Colonic mucosa (tissue), 4 donors: Measurements from ENCODE around the gene TMEM87A. TPM values are rescaled to one million over a fixed set of nuclear protein-coding genes. Genes with fewer than 3 reads are reported as not detected.
A peak's percentile ranks its signal among the peaks of the same experiment; 100 is the strongest.
"Not testable (repeated sequence)": the region's sequence is repeated elsewhere in the genome, so short reads cannot be mapped to it uniquely, and the experiment has no call there.

Experiments
- DNase-seq: peaks from one replicate; pipeline ENCODE4 v3.0.0-alpha.2; 2020
- H3K27ac ChIP-seq: fragments of 200-600 bp; one replicate; pipeline ENCODE4 v1.8.0; 2021
- H3K27me3 ChIP-seq: fragments of 200-600 bp; one replicate; pipeline ENCODE4 v1.8.0; 2021
- H3K36me3 ChIP-seq: fragments of 200-600 bp; one replicate; pipeline ENCODE4 v1.8.0; 2021
- H3K4me1 ChIP-seq: fragments of 200-600 bp; one replicate; pipeline ENCODE4 v1.8.0; 2021; ENCODE audit warnings: mild to moderate bottlenecking
- H3K4me3 ChIP-seq: fragments of 200-600 bp; one replicate; pipeline ENCODE4 v1.8.0; 2021
- H3K9ac ChIP-seq, 2 donors: one replicate each; pipeline ENCODE4 v1.7.0; 2013; ENCODE audit warnings: control low read depth in 2 of 2, low read depth in 2 of 2, low read length in 2 of 2
- H3K9me3 ChIP-seq: fragments of 200-600 bp; one replicate; pipeline ENCODE4 v1.8.0; 2021
- intact Hi-C: fragments of 100-400 bp; cut with DNase I; formaldehyde crosslinking; loops from one replicate; pipeline ENCODE4 v1.14.1; 2022
- total RNA-seq, 2 donors: library from RNA; stranded (reverse); fragmentation: NEBNext Ultra II Directional in 1 of 2; extraction: Animal tissue kit (Norgen Biotek cat#: 25700) in 1 of 2; gene quantifications; one replicate each; pipeline ENCODE4 v1.2.1, GENCODE V29; 2021
- TF ChIP-seq, protein P1 (sequence below): fragments of 200-600 bp; IDR thresholded peaks from one replicate; pipeline ENCODE4 v1.8.0; 2022; ENCODE audit warnings: antibody characterized with exemption, mild to moderate bottlenecking
- donor health status: healthy.
- donor health status: DM: no; HTN: no; CAD: no.
- donor health status: DM: no; HTN: no; CAD: no.

The TMEM87A gene
- total RNA-seq = 100 to 1,000 TPM in 1 of 2 donors, 10 to 100 TPM in 1; 65.6 to 115 TPM

DNA sequence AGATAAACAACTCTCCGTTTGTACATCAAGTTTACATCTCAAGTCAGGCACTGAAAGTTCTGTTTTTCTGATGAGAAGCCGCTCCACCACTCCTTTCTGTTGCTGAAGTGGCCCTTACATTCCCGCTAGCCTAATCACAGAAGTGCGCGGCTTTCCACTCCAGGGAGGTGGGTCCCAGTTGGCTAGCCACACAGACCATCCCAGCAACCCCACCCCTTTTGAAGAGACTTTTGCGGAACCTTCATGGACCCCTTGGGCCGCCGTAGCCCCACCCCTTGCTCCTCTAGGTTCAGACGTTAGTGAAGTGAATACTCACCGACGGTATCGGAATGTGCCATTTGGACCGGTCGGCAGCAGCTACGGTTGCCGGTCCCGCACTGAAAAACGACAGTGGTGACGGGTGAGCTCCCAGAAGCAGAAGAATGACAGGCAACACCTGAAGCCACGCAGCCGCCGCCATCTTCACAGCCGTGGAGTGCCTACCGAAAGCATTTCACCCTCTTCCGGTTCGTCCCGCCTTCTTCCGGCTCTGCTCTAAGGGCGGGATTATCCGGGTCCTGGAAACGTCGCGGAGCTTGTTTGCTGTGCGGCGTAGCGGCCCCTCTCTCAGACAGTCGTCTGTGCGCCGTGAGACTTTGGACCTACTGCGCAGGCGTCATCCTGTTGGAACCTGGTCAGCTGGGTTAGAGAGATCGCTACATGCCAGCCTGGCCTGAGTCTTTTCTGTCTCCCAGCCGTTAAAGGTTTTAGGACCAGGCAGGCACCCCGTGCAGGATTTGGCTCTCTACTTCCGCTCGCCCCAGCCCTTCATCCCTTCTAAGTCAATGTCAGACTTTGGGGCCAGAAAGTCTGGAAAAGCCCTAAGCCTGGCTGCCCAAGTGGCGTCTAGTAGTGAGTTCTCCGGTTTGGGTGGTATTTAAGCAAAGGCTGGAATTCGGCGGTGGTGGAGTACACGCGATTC lies at the start of gene TMEM87A, which contains the start of gene GANC:
Gene TMEM87A (minus strand): TSS at position 495 of the 961 bp plus-strand sequence. CDS start 35 bp downstream, at position 460.
Gene GANC (plus strand): TSS at position 263 of the 961 bp plus-strand sequence. CDS start 1,281 bp downstream, outside the sequence.
- TF ChIP-seq, protein P1, sequence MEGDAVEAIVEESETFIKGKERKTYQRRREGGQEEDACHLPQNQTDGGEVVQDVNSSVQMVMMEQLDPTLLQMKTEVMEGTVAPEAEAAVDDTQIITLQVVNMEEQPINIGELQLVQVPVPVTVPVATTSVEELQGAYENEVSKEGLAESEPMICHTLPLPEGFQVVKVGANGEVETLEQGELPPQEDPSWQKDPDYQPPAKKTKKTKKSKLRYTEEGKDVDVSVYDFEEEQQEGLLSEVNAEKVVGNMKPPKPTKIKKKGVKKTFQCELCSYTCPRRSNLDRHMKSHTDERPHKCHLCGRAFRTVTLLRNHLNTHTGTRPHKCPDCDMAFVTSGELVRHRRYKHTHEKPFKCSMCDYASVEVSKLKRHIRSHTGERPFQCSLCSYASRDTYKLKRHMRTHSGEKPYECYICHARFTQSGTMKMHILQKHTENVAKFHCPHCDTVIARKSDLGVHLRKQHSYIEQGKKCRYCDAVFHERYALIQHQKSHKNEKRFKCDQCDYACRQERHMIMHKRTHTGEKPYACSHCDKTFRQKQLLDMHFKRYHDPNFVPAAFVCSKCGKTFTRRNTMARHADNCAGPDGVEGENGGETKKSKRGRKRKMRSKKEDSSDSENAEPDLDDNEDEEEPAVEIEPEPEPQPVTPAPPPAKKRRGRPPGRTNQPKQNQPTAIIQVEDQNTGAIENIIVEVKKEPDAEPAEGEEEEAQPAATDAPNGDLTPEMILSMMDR = no peak
- Histone ChIP-seq H3K36me3 (no peaks in the 10 kb centered on the region), H3K4me3 (peak within 1 kb of the TSS; percentile 58), H3K9ac (peak within 1 kb of the TSS; percentile 75 to 100), H3K9me3 (no peaks in the 10 kb centered on the region), H3K27me3 (no peaks in the 10 kb centered on the region), H3K4me1 (peaks cover 9% of the 10 kb centered on the region), H3K27ac (peak within 1 kb of the TSS; percentile 98)
- DNase-seq = peak; percentile 98
- intact Hi-C loops = no loop called here

GRCh38 chr15:42319206-42319605 lies 46.0 kb upstream of the TMEM87A start:
- no peaks in the 10 kb centered on the region for H3K27me3 ChIP-seq
- no peaks in the 10 kb centered on the region for H3K4me1 ChIP-seq
- no peaks in the 10 kb centered on the region for H3K9me3 ChIP-seq
- H3K9ac ChIP-seq = no peak overlapping the region
- TF ChIP-seq, protein P1 = no peak
- intact Hi-C loops = no loop called here
- no peak overlapping the region for H3K27ac ChIP-seq
- no peak overlapping the region for H3K4me3 ChIP-seq
- no peak for DNase-seq
- no peaks in the 10 kb centered on the region for H3K36me3 ChIP-seq

GRCh38 chr15:42316282-42316805 lies 43.1 kb upstream of the TMEM87A start:
- intact Hi-C loops, H3K4me3 ChIP-seq, H3K27ac ChIP-seq, H3K27me3 ChIP-seq, H3K4me1 ChIP-seq, DNase-seq, H3K36me3 ChIP-seq, H3K9me3 ChIP-seq, H3K9ac ChIP-seq: not testable (repeated sequence)

GRCh38 chr15:42315521-42315920 lies 42.3 kb upstream of the TMEM87A start:
- Histone ChIP-seq H3K9ac (no peak overlapping the region), H3K27ac (no peak overlapping the region), H3K27me3 (no peaks in the 10 kb centered on the region), H3K4me3 (no peak overlapping the region), H3K36me3 (peaks cover 7% of the 10 kb centered on the region), H3K4me1 (no peaks in the 10 kb centered on the region), H3K9me3 (no peaks in the 10 kb centered on the region)
- intact Hi-C loops = no loop called here
- TF ChIP-seq, protein P1 = no peak
- no peak for DNase-seq

GRCh38 chr15:42314818-42315217 lies 41.6 kb upstream of the TMEM87A start:
- Histone ChIP-seq H3K4me3 (no peak overlapping the region), H3K4me1 (no peaks in the 10 kb centered on the region), H3K9ac (no peak overlapping the region), H3K27ac (no peak overlapping the region), H3K9me3 (no peaks in the 10 kb centered on the region), H3K27me3 (no peaks in the 10 kb centered on the region), H3K36me3 (peaks cover 7% of the 10 kb centered on the region)
- no peak for DNase-seq
- TF ChIP-seq, protein P1 = no peak
- intact Hi-C loops = no loop called here
